Heart left ventricle (tissue), 13 donors: ENCODE measurements around the gene LGI1.

Experiments used
- POLR2A ChIP-seq, 2 donors: fragments of 450-650 bp; IDR thresholded peaks; one replicate each; pipeline ENCODE4 v1.6.1; 2017; ENCODE audit warnings: antibody characterized with exemption in 2 of 2, mild to moderate bottlenecking in 2 of 2, moderate library complexity in 2 of 2
- TF ChIP-seq, protein P1 (sequence below), 12 donors: fragments of 200-600 bp; sonication (generic) in 4 of 12; IDR thresholded peaks; one replicate each; pipeline versions ENCODE4 v1.5.0 to v1.8.0; 2018 to 2022; ENCODE audit warnings: antibody characterized with exemption in 12 of 12, mild to moderate bottlenecking in 5 of 12
- donor health status: ischemic (EF 13 %, LVEDD 7.1; RV severe dilation, severe dysfunction).
- donor health status: DM: no; HTN: yes; CAD: no.
- donor health status: DM: no; HTN: no; CAD: no.
- donor health status: ischemic (EF 25% LVEDD 6.9; RV normal size, moderate dysfunction).
- donor health status: ischemic (EF 25% LVEDD 5.7; RV mildly dilated, moderate dysfunction).
- donor health status: ischemic (EF 35%, LVEDD 5.7; RV mildly dilated, moderate dysfunction).
- donor health status: nonischemic (EF 11% LVEDD 7.7; RV severe dilation, severe dysfunction).
- donor health status: DM: yes; HTN: yes; CAD: no.
- donor health status: PGD.
- donor health status: ischemic (EF 29% LVEDD 5.4; RV normal size, mild dysfunction).
- donor health status: nonischemic (EF 23%, LVEDD 6.1; RV moderate dilation, normal function).

DNA sequence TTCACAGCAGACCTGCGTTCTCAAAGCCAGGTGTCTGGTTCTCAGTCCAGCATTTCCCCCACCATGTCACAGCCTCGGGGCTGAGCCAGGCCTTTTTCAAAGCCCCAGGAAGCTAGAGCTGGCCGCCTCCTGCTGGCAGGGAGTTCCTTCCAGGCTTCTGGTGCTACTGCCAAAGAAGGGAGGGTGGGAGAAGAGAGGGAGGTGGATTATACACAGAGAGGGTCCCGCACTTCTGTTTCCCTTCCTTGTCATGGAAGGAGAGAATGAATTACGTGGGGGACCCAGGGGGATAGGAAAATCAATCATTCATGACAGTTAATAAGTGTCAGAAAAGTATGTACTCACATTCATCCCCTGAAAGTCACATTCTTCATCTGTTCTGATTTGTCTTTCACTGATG, 600 bp upstream of the LGI1 start:
- TF ChIP-seq POLR2A (IDR thresholded peaks at IDR 0.05), result no peak
- TF ChIP-seq, protein P1, sequence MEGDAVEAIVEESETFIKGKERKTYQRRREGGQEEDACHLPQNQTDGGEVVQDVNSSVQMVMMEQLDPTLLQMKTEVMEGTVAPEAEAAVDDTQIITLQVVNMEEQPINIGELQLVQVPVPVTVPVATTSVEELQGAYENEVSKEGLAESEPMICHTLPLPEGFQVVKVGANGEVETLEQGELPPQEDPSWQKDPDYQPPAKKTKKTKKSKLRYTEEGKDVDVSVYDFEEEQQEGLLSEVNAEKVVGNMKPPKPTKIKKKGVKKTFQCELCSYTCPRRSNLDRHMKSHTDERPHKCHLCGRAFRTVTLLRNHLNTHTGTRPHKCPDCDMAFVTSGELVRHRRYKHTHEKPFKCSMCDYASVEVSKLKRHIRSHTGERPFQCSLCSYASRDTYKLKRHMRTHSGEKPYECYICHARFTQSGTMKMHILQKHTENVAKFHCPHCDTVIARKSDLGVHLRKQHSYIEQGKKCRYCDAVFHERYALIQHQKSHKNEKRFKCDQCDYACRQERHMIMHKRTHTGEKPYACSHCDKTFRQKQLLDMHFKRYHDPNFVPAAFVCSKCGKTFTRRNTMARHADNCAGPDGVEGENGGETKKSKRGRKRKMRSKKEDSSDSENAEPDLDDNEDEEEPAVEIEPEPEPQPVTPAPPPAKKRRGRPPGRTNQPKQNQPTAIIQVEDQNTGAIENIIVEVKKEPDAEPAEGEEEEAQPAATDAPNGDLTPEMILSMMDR (IDR thresholded peaks at IDR 0.05), result peak in 1 of 12 donors; percentile 17
